ENCODE data around the gene PRDM12. TPM values are rescaled to one million over a fixed set of nuclear protein-coding genes. Genes with fewer than 3 reads are reported as not detected.
A peak's percentile ranks its signal among the peaks of the same experiment; 100 is the strongest.

The PRDM12 gene
- total and polyA plus RNA-seq, 2 of the 8 experiments (the other 6 are each of a cell fraction or from before 2014, with no cell fraction given): 0.14 to 0.22 TPM

- WGBS, 2 experiments (ENCODE audit: extremely low coverage in 1 of 2, insufficient coverage in 1 of 2, insufficient read length in 1 of 2, insufficient replicate concordance in 2 of 2, low coverage in 1 of 2, low lambda C conversion rate in 2 of 2, missing lambda C conversion rate in 1 of 2): 89% methylated on average over 3 of the region's 3 CpGs; no CpG with 5 or more reads in 1 of the 2 experiments
- FAIRE-seq: no peak
- no peak overlapping the region for H3K4me2 ChIP-seq (ENCODE audit: insufficient read depth in 1 of 2, low read depth in 2 of 2, low read length in 2 of 2)
These were observed 34.1 kb downstream of the PRDM12 start for GRCh38 chr9:130698514-130698913.

More at GRCh38 chr9:130698514-130698913, 34.1 kb downstream of the PRDM12 start:
- Histone ChIP-seq H3K4me3 (ENCODE audit: extremely low read depth in 1 of 4, insufficient read depth in 2 of 4, low read depth in 3 of 4, low read length in 4 of 4) (no peak overlapping the region), H3K79me2 (ENCODE audit: control insufficient read depth in 1 of 2, insufficient read depth in 2 of 2, low read length in 2 of 2) (peaks cover 20 to 65% of the 10 kb centered on the region in 2 experiments), H4K91ac (replicated peaks; ENCODE audit: insufficient read length, low read length) (no peak overlapping the region), H3K18ac (ENCODE audit: extremely low read depth, low read length) (no peak overlapping the region), H3K23ac (ENCODE audit: insufficient read length) (no peak overlapping the region), H2BK5ac (ENCODE audit: low read depth, low read length) (no peak overlapping the region), H3K4me1 (replicated peaks in 1 of 4; ENCODE audit: control insufficient read depth in 3 of 4, insufficient read depth in 4 of 4, low read length in 3 of 4) (peaks cover 0 to 4% (median 2%) of the 10 kb centered on the region in 4 experiments; a peak in 3 of 7 replicates), H3K23me2 (ENCODE audit: low read depth, low read length) (no peaks in the 10 kb centered on the region; the same call in 1 of the 2 replicates), H2BK20ac (ENCODE audit: low read length) (no peak overlapping the region), H2AFZ (ENCODE audit: low read length) (no peak overlapping the region), H2BK15ac (ENCODE audit: low read length) (no peak overlapping the region), H2BK120ac (replicated peaks; ENCODE audit: low read depth, low read length) (no peak overlapping the region), H2BK12ac (ENCODE audit: low read depth, low read length) (no peak overlapping the region), H3K56ac (replicated peaks; ENCODE audit: insufficient read length, low read depth, low read length) (no peak overlapping the region), H3K27ac (ENCODE audit: low read depth, low read length) (no peak overlapping the region), H3K9me3 (ENCODE audit: insufficient read depth in 2 of 2, low read depth in 1 of 2, low read length in 1 of 2) (no peaks in the 10 kb centered on the region; a peak in 1 of 4 replicates), H2AK5ac (ENCODE audit: low read depth, low read length) (no peak overlapping the region), H3K4ac (replicated peaks; ENCODE audit: insufficient read length, low read depth, low read length) (no peak overlapping the region), H3K79me1 (ENCODE audit: low read depth, low read length) (peaks cover 16% of the 10 kb centered on the region), H3K27me3 (replicated peaks in 1 of 4; ENCODE audit: control insufficient read depth in 3 of 4, extremely low read depth in 1 of 4, insufficient read depth in 3 of 4, low read length in 3 of 4) (no peaks in the 10 kb centered on the region), H3K36me3 (ENCODE audit: control insufficient read depth in 2 of 4, insufficient read depth in 4 of 4, low read length in 3 of 4) (peaks cover 43 to 80% (median 63%) of the 10 kb centered on the region in 4 experiments), H3K9ac (replicated peaks in 1 of 4; ENCODE audit: extremely low read depth in 1 of 4, low read depth in 3 of 4, low read length in 3 of 4) (no peak overlapping the region), H3K14ac (ENCODE audit: insufficient read length) (no peak overlapping the region), H4K8ac (ENCODE audit: extremely low read depth, insufficient read depth, low read length) (no peak overlapping the region), H4K20me1 (replicated peaks in 1 of 2; ENCODE audit: control insufficient read depth in 1 of 2, insufficient read depth in 2 of 2, low read length in 2 of 2) (peaks cover 17 to 35% of the 10 kb centered on the region in 2 experiments), H4K5ac (ENCODE audit: insufficient read length, low read depth, low read length) (no peak overlapping the region)
- 0 out of 2 replicates have a peak, but pooled peaks have one; percentile 21 for TF ChIP-seq TEAD4 (IDR thresholded peaks at IDR 0.05; ENCODE audit: low read depth, low read length)
- no peak for TF ChIP-seq NANOG (IDR thresholded peaks at IDR 0.05; ENCODE audit: insufficient read depth, low read depth, low read length, poor library complexity, severe bottlenecking)
- no peak for TF ChIP-seq CTBP2 (IDR thresholded peaks at IDR 0.05; ENCODE audit: borderline replicate concordance, insufficient read depth, insufficient read length, low read length)
- no peak for TF ChIP-seq KDM5A (IDR thresholded peaks at IDR 0.05; ENCODE audit: low read length)
- no peak for TF ChIP-seq SIX5 (IDR thresholded peaks at IDR 0.05; ENCODE audit: low read depth, low read length)
- ChIA-PET POLR2A (ENCODE audit: partially characterized antibody) (interaction anchor here (1.0 to 1.7 kb wide), 5 partner anchors 8 to 143 kb away, joined by 3 to 6 read pairs (median 4); no protein-coding TSS in a partner anchor), CTCF (ENCODE audit: partially characterized antibody) (interaction anchor here (0.5 to 16.2 kb wide), 10 partner anchors 9 to 181 kb away, joined by 3 to 317 read pairs (median 4); no protein-coding TSS in a partner anchor)
- no peak for DNase-seq (ENCODE audit: low read depth in 1 of 2, low spot score in 2 of 2)
